PC-3 (cell line): Measurements from ENCODE around the gene CENPB.

Experiments
- CTCF ChIP-seq: fragments of 300-600 bp; sonication (generic); conservative IDR thresholded peaks from 2 replicates; pipeline ENCODE4 v1.5.1; 2017; ENCODE audit warnings: antibody characterized with exemption, low read depth, mild to moderate bottlenecking, low read length
- EZH2 ChIP-seq: fragments of 300-600 bp; sonication (generic); IDR thresholded peaks from one replicate; pipeline ENCODE4 v1.6.1; 2017; ENCODE audit warnings: antibody characterized with exemption, mild to moderate bottlenecking, low read length; ENCODE audit not compliant: unreplicated experiment

GRCh38 chr20:3784863-3785239 lies 1.7 kb downstream of the CENPB start:
- TF ChIP-seq CTCF (no peak), EZH2 (no peak)
